DND-41 (cell line): ENCODE data around the gene PHKA1.
"Not testable (repeated sequence)": the region's sequence is repeated elsewhere in the genome, so short reads cannot be mapped to it uniquely, and the experiment has no call there.

Experiments
- ATAC-seq: fragments of 200-7000 bp; cut with Tn5 transposase; 3 replicates; pipeline ENCODE4 v1.9.1; 2021; ENCODE audit warnings: low read depth; ENCODE audit not compliant: insufficient read depth
- DNase-seq: peaks from one replicate; pipeline ENCODE4 v3.0.0-alpha.2; 2020
- H2AFZ ChIP-seq: 2 replicates; pipeline ENCODE4 v1.6.0; 2012; ENCODE audit warnings: low read depth, low read length
- H3K27ac ChIP-seq: 2 replicates; pipeline ENCODE4 v1.5.1; 2012; ENCODE audit warnings: low read length, inconsistent platforms
- H3K27me3 ChIP-seq: fragments of 200-600 bp; sonication (generic); 2 replicates; pipeline ENCODE4 v1.6.0; 2012; ENCODE audit warnings: low read length, mild to moderate bottlenecking, inconsistent platforms; ENCODE audit not compliant: insufficient read depth, poor library complexity
- H3K36me3 ChIP-seq: 2 replicates; pipeline ENCODE4 v1.5.1; 2012; ENCODE audit warnings: low read length, inconsistent platforms; ENCODE audit not compliant: insufficient read depth
- H3K4me1 ChIP-seq: 2 replicates; pipeline ENCODE4 v1.5.1; 2012; ENCODE audit warnings: mild to moderate bottlenecking, low read length; ENCODE audit not compliant: insufficient read depth
- H3K4me2 ChIP-seq: 2 replicates; pipeline ENCODE4 v1.6.0; 2012; ENCODE audit warnings: mild to moderate bottlenecking, moderate library complexity, low read length, inconsistent platforms; ENCODE audit not compliant: insufficient read depth
- H3K4me3 ChIP-seq, 2 experiments: fragments of 200-600 bp in 1 of 2; shearing (Covaris generic) in 1 of 2; 2 replicates each; pipeline ENCODE4 v1.5.1; 2012 to 2016; ENCODE audit warnings: inconsistent platforms in 2 of 2, low read length in 2 of 2, mild to moderate bottlenecking in 2 of 2, low read depth in 1 of 2, moderate library complexity in 1 of 2
- H3K79me2 ChIP-seq: 2 replicates; pipeline ENCODE4 v1.6.0; 2012; ENCODE audit warnings: low read length, inconsistent platforms; ENCODE audit not compliant: insufficient read depth
- H3K9ac ChIP-seq: 2 replicates; pipeline ENCODE4 v1.6.0; 2012; ENCODE audit warnings: low read depth, mild to moderate bottlenecking, inconsistent platforms, low read length, moderate library complexity
- H3K9me3 ChIP-seq: 2 replicates; pipeline ENCODE4 v1.5.1; 2012; ENCODE audit warnings: low read length, moderate library complexity, mild to moderate bottlenecking, inconsistent platforms; ENCODE audit not compliant: insufficient read depth, severe bottlenecking
- H4K20me1 ChIP-seq: 2 replicates; pipeline ENCODE4 v1.6.0; 2012; ENCODE audit warnings: low read length; ENCODE audit not compliant: insufficient read depth
- CTCF ChIP-seq: IDR thresholded peaks from 2 replicates; pipeline ENCODE4 v1.5.1; 2012; ENCODE audit warnings: borderline replicate concordance, low read length, moderate library complexity, mild to moderate bottlenecking; ENCODE audit not compliant: poor library complexity, severe bottlenecking; ENCODE audit errors: extremely low read depth
- EZH2 ChIP-seq: IDR thresholded peaks from 3 replicates; pipeline ENCODE4 v1.6.1; 2012; ENCODE audit warnings: borderline replicate concordance, low read depth, mild to moderate bottlenecking, moderate library complexity, low read length, inconsistent platforms; ENCODE audit not compliant: severe bottlenecking

PHKA1 gene

GRCh38 chrX:72685810-72686456 lies 28.2 kb downstream of the PHKA1 start:
- Histone ChIP-seq H3K4me3 (no peak overlapping the region), H4K20me1 (no peaks in the 10 kb centered on the region), H3K4me2 (no peak overlapping the region), H3K36me3 (no peaks in the 10 kb centered on the region), H3K27me3 (no peaks in the 10 kb centered on the region), H3K9ac (no peak overlapping the region), H3K9me3 (no peaks in the 10 kb centered on the region), H3K4me1 (no peaks in the 10 kb centered on the region), H2AFZ (no peak overlapping the region), H3K79me2 (no peaks in the 10 kb centered on the region), H3K27ac (no peak overlapping the region)
- DNase-seq (no peak), ATAC-seq (no peak)
- TF ChIP-seq CTCF, result no peak
- no peak for TF ChIP-seq EZH2

- Histone ChIP-seq H3K27ac (no peak overlapping the region), H3K4me2 (no peak overlapping the region), H3K27me3 (no peaks in the 10 kb centered on the region), H3K4me3 (no peak overlapping the region), H2AFZ (no peak overlapping the region), H3K4me1 (no peaks in the 10 kb centered on the region), H4K20me1 (no peaks in the 10 kb centered on the region), H3K9me3 (no peaks in the 10 kb centered on the region), H3K79me2 (no peaks in the 10 kb centered on the region), H3K9ac (no peak overlapping the region), H3K36me3 (no peaks in the 10 kb centered on the region)
- no peak for ATAC-seq
- no peak for DNase-seq
- TF ChIP-seq CTCF, result no peak
- no peak for TF ChIP-seq EZH2
These were observed 29.1 kb downstream of the PHKA1 start for GRCh38 chrX:72685018-72685417.

GRCh38 chrX:72683631-72684030 lies 30.5 kb downstream of the PHKA1 start:
- H3K9me3 ChIP-seq, result no peaks in the 10 kb centered on the region
- H3K27me3 ChIP-seq, result no peaks in the 10 kb centered on the region
- DNase-seq (no peak), ATAC-seq (no peak)
- no peak overlapping the region for H3K9ac ChIP-seq
- TF ChIP-seq CTCF, result no peak
- no peaks in the 10 kb centered on the region for H3K79me2 ChIP-seq
- H3K4me1 ChIP-seq, result no peaks in the 10 kb centered on the region
- H3K4me3 ChIP-seq, result no peak overlapping the region
- no peak overlapping the region for H3K4me2 ChIP-seq
- no peak overlapping the region for H3K27ac ChIP-seq
- H2AFZ ChIP-seq, result no peak overlapping the region
- no peaks in the 10 kb centered on the region for H4K20me1 ChIP-seq
- no peaks in the 10 kb centered on the region for H3K36me3 ChIP-seq

GRCh38 chrX:72676465-72676864 lies 37.6 kb downstream of the PHKA1 start:
- TF ChIP-seq CTCF (no peak), EZH2 (no peak)
- H3K36me3 ChIP-seq, result no peaks in the 10 kb centered on the region
- H3K9me3 ChIP-seq, result no peaks in the 10 kb centered on the region
- H2AFZ ChIP-seq, result no peak overlapping the region
- H3K4me3 ChIP-seq, result no peak overlapping the region
- H3K79me2 ChIP-seq, result no peaks in the 10 kb centered on the region
- H3K4me2 ChIP-seq, result no peak overlapping the region
- no peak overlapping the region for H3K27ac ChIP-seq
- DNase-seq (no peak), ATAC-seq (no peak)
- no peaks in the 10 kb centered on the region for H3K27me3 ChIP-seq
- no peaks in the 10 kb centered on the region for H4K20me1 ChIP-seq
- H3K9ac ChIP-seq, result no peak overlapping the region
- no peaks in the 10 kb centered on the region for H3K4me1 ChIP-seq

- not testable (repeated sequence) for H4K20me1 ChIP-seq, H3K36me3 ChIP-seq, H3K4me2 ChIP-seq, H3K4me1 ChIP-seq, ATAC-seq, H3K4me3 ChIP-seq, H3K27ac ChIP-seq, H3K9me3 ChIP-seq, H3K79me2 ChIP-seq, H2AFZ ChIP-seq, DNase-seq, H3K9ac ChIP-seq, H3K27me3 ChIP-seq
These were observed 40.2 kb downstream of the PHKA1 start for GRCh38 chrX:72673951-72674350.
